Loucy (cell line): ENCODE measurements around the gene GZMM.

ENCODE experiments used
- EZH2phosphoT487 ChIP-seq: fragments of 200-600 bp; IDR thresholded peaks from 2 replicates; pipeline ENCODE4 v1.6.1; 2018; ENCODE audit warnings: antibody characterized with exemption, mild to moderate bottlenecking, moderate library complexity, borderline replicate concordance
- TF ChIP-seq, protein P1 (sequence below): fragments of 200-600 bp; sonication (generic); conservative IDR thresholded peaks from 2 replicates; pipeline ENCODE4 v1.5.1; 2014; ENCODE audit warnings: mild to moderate bottlenecking, antibody characterized with exemption, low read length

DNA sequence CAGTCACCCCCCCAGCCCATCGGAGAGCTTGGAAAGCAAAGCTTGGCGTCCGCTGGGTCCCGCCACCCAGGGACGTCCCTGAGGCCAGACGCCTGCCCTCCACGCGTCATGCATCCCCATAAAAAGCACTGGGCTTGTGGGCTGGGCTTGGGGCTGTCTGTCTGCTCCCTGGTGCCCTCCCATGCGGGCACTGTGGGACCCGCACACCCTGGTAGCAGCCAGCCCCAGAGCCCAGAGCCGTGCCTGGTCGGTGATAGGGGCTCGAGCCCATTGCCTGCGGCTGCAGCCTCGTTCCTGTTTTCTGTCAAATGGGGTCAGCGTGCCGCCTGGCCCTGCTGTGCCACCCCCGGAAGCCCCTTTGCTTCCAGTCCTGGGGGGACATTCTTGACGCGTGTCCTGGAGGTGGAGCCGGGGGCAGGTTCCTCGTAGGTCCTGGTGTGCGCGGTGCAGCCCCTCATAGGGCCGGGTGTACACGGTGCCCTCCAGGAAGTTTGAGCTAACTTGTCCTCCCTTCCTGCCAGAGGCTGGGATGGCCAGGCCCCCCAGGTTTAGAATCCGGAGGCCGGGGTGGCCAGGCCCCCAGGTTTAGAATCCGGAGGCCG, 4.3 kb upstream of the GZMM start:
- TF ChIP-seq, protein P1, sequence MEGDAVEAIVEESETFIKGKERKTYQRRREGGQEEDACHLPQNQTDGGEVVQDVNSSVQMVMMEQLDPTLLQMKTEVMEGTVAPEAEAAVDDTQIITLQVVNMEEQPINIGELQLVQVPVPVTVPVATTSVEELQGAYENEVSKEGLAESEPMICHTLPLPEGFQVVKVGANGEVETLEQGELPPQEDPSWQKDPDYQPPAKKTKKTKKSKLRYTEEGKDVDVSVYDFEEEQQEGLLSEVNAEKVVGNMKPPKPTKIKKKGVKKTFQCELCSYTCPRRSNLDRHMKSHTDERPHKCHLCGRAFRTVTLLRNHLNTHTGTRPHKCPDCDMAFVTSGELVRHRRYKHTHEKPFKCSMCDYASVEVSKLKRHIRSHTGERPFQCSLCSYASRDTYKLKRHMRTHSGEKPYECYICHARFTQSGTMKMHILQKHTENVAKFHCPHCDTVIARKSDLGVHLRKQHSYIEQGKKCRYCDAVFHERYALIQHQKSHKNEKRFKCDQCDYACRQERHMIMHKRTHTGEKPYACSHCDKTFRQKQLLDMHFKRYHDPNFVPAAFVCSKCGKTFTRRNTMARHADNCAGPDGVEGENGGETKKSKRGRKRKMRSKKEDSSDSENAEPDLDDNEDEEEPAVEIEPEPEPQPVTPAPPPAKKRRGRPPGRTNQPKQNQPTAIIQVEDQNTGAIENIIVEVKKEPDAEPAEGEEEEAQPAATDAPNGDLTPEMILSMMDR: no peak
- TF ChIP-seq EZH2phosphoT487: no peak
